Measurements from ENCODE around the gene KLHL10. TPM values are rescaled to one million over a fixed set of nuclear protein-coding genes. Genes with fewer than 3 reads are reported as not detected.
"Not testable (repeated sequence)": the region's sequence is repeated elsewhere in the genome, so short reads cannot be mapped to it uniquely, and the experiment has no call there.

Gene KLHL10
- total and polyA plus RNA-seq, 2 experiments from 2014 or later = 0.43 TPM; not detected in 1

- Histone ChIP-seq H3K9me2 (replicated peaks; ENCODE audit: insufficient read depth) (no peaks in the 10 kb centered on the region), H4K20me1 (ENCODE audit: insufficient read depth, poor library complexity, severe bottlenecking) (no peaks in the 10 kb centered on the region), H3K9me3 (ENCODE audit: low read depth) (no peaks in the 10 kb centered on the region), H2AFZ (no peak overlapping the region), H3K27ac (no peak overlapping the region), H3K4me1 (ENCODE audit: insufficient read depth) (no peaks in the 10 kb centered on the region), H3K36me3 (replicated peaks; ENCODE audit: insufficient read depth, low read depth) (no peaks in the 10 kb centered on the region), H3K4me3 (no peak overlapping the region), H3K79me2 (no peaks in the 10 kb centered on the region), H3K4me2 (no peak overlapping the region), H3K27me3 (no peaks in the 10 kb centered on the region)
- WGBS (ENCODE audit: low lambda C conversion rate, missing lambda C conversion rate) = 89% methylated on average over 7 of the region's 7 CpGs
- TF ChIP-seq EZH2 (IDR thresholded peaks at IDR 0.05; ENCODE audit: borderline replicate concordance) (no peak), EZH2phosphoT487 (IDR thresholded peaks at IDR 0.05; ENCODE audit: low read depth, severe bottlenecking, unreplicated experiment) (no peak)
- no peak for DNase-seq (ENCODE audit: low spot score)
Observed at GRCh38 chr17:41870627-41871026, 33.0 kb downstream of the KLHL10 start.

DNA sequence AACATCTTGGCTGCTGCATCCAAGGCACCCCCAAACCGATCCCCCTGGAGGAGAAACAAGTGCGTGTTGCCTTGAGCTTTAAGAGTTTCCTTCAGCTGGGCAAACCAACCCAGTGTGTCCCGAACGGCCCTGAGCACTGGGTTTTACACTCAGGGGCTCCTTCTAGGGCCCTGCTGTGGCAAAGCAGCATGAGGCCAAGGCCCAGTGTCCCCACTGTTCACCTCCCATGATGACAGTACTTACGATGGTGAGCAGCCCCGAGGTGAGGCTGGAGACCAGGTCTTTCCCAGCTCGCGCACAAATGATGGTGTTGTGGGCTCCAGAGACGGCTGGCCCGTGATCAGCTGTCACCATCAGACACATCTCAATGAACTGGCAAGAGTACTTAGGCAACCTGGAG is 34.2 kb downstream of the KLHL10 start:
- no peaks in the 10 kb centered on the region for H3K36me3 ChIP-seq (replicated peaks; ENCODE audit: insufficient read depth, low read depth)

DNA sequence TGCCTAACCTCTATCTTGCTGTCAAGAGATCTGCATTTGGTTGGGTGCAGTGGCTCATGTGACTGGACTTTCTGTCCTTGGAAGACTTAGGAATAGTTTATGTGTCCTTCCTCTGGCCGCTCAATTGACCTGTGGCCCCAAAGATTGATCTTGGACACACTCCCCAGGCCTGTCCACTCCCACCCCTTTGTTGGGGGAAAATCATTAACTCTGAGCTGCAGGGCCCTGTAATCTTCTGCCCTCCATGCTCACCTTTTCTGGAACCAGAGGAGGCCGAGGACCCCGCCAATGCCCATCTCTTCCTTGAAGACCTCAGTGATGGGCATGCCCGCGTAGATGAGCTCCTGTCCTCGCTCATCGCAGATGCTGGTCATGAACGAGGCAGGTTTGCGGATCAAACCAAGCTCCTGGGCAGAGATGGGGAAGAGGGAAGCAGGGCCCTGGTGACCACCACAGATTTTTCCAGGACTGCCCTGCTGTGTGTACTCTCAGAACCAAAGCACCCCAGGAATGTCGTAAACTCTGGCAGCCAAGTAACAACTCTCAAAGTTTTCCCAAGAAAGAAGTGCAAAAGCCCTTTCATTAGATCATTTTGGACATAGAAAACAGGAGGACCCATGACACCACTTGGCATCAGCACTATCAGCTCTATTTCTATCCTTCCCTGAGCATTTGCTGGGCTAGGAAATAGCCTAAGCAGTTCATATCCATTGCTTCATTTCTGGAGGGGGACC is 36.1 kb downstream of the KLHL10 start:
- H3K9me2 ChIP-seq (replicated peaks; ENCODE audit: insufficient read depth) = no peaks in the 10 kb centered on the region
- peaks cover 2% of the 10 kb centered on the region for H3K36me3 ChIP-seq (replicated peaks; ENCODE audit: insufficient read depth, low read depth)
- no peak overlapping the region for H3K27ac ChIP-seq
- no peak overlapping the region for H3K4me2 ChIP-seq
- no peaks in the 10 kb centered on the region for H3K9me3 ChIP-seq (ENCODE audit: low read depth)
- H3K79me2 ChIP-seq = no peaks in the 10 kb centered on the region
- no peak overlapping the region for H2AFZ ChIP-seq
- 95% methylated on average over 10 of the region's 10 CpGs for WGBS (ENCODE audit: low lambda C conversion rate, missing lambda C conversion rate)
- no peak overlapping the region for H3K4me3 ChIP-seq
- no peak for DNase-seq (ENCODE audit: low spot score)
- TF ChIP-seq EZH2 (IDR thresholded peaks at IDR 0.05; ENCODE audit: borderline replicate concordance) (no peak), EZH2phosphoT487 (IDR thresholded peaks at IDR 0.05; ENCODE audit: low read depth, severe bottlenecking, unreplicated experiment) (no peak)
- TF ChIP-seq, protein P1, sequence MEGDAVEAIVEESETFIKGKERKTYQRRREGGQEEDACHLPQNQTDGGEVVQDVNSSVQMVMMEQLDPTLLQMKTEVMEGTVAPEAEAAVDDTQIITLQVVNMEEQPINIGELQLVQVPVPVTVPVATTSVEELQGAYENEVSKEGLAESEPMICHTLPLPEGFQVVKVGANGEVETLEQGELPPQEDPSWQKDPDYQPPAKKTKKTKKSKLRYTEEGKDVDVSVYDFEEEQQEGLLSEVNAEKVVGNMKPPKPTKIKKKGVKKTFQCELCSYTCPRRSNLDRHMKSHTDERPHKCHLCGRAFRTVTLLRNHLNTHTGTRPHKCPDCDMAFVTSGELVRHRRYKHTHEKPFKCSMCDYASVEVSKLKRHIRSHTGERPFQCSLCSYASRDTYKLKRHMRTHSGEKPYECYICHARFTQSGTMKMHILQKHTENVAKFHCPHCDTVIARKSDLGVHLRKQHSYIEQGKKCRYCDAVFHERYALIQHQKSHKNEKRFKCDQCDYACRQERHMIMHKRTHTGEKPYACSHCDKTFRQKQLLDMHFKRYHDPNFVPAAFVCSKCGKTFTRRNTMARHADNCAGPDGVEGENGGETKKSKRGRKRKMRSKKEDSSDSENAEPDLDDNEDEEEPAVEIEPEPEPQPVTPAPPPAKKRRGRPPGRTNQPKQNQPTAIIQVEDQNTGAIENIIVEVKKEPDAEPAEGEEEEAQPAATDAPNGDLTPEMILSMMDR (IDR thresholded peaks at IDR 0.05; ENCODE audit: poor library complexity) = no peak
- H3K4me1 ChIP-seq (ENCODE audit: insufficient read depth) = no peaks in the 10 kb centered on the region
- no peaks in the 10 kb centered on the region for H3K27me3 ChIP-seq
- no peaks in the 10 kb centered on the region for H4K20me1 ChIP-seq (ENCODE audit: insufficient read depth, poor library complexity, severe bottlenecking)

More for the DNA sequence above, 34.2 kb downstream of the KLHL10 start:
- DNase-seq (ENCODE audit: low spot score) = no peak
- Histone ChIP-seq H3K27ac (no peak overlapping the region), H3K4me3 (no peak overlapping the region), H2AFZ (no peak overlapping the region), H3K9me3 (ENCODE audit: low read depth) (no peaks in the 10 kb centered on the region), H3K9me2 (replicated peaks; ENCODE audit: insufficient read depth) (no peaks in the 10 kb centered on the region), H3K4me2 (no peak overlapping the region), H4K20me1 (ENCODE audit: insufficient read depth, poor library complexity, severe bottlenecking) (no peaks in the 10 kb centered on the region), H3K79me2 (no peaks in the 10 kb centered on the region), H3K4me1 (ENCODE audit: insufficient read depth) (no peaks in the 10 kb centered on the region), H3K27me3 (no peaks in the 10 kb centered on the region)
- WGBS (ENCODE audit: low lambda C conversion rate, missing lambda C conversion rate) = 96% methylated on average over 10 of the region's 10 CpGs
- TF ChIP-seq, protein P1 (IDR thresholded peaks at IDR 0.05; ENCODE audit: poor library complexity) = no peak
- no peak for TF ChIP-seq EZH2phosphoT487 (IDR thresholded peaks at IDR 0.05; ENCODE audit: low read depth, severe bottlenecking, unreplicated experiment)
- TF ChIP-seq EZH2 (IDR thresholded peaks at IDR 0.05; ENCODE audit: borderline replicate concordance) = no peak

- H3K27ac ChIP-seq; H3K4me1 ChIP-seq (ENCODE audit: insufficient read depth); H4K20me1 ChIP-seq (ENCODE audit: insufficient read depth, poor library complexity, severe bottlenecking); H3K27me3 ChIP-seq; H3K79me2 ChIP-seq; H3K4me2 ChIP-seq; H3K36me3 ChIP-seq (replicated peaks; ENCODE audit: insufficient read depth, low read depth); H2AFZ ChIP-seq; H3K4me3 ChIP-seq; H3K9me3 ChIP-seq (ENCODE audit: low read depth); DNase-seq (ENCODE audit: low spot score); H3K9me2 ChIP-seq (replicated peaks; ENCODE audit: insufficient read depth): not testable (repeated sequence)
- WGBS (ENCODE audit: low lambda C conversion rate, missing lambda C conversion rate) = 98% methylated on average over 8 of the region's 9 CpGs
Observed at GRCh38 chr17:41874293-41874670, 36.7 kb downstream of the KLHL10 start.
